GM10248 (cell line): ENCODE data around the gene S100P.

Experiments used
- CTCF ChIA-PET: fragments of 300-600 bp; sonication (Branson Sonifier 250); formaldehyde crosslinking; extraction: SDS; loops from one replicate; lab custom pipeline; 2021; ENCODE audit warnings: antibody characterized with exemption; lab: Yijun Ruan, JAX
- POLR2A ChIA-PET: fragments of 350-650 bp; sonication (Branson Sonifier 250); formaldehyde crosslinking; extraction: SDS; loops from one replicate; lab custom pipeline; 2020; ENCODE audit warnings: antibody characterized with exemption; lab: Yijun Ruan, JAX
- DNase-seq: peaks from one replicate; pipeline ENCODE4 v3.0.0; 2012; ENCODE audit errors: extremely low spot score
- CTCF ChIP-seq: IDR thresholded peaks from 2 replicates; pipeline ENCODE4 v1.5.1; 2012; ENCODE audit warnings: mild to moderate bottlenecking, low read depth; ENCODE audit errors: extremely low read depth, missing control alignments, control extremely low read depth

S100P gene

GRCh38 chr4:6706173-6706572 lies 12.5 kb downstream of the S100P start:
- ChIA-PET POLR2A (no interaction called here), CTCF (interaction anchor here (0.7 to 2.8 kb wide), 6 partner anchors 10 to 365 kb away, joined by 3 to 12 read pairs (median 5); partner anchors contain the start of genes BLOC1S4 and MAN2B2)
- no peak for TF ChIP-seq CTCF
- no peak for DNase-seq

- no peak for TF ChIP-seq CTCF
- POLR2A ChIA-PET = interaction anchor here (1.1 kb wide), 1 partner anchor 35 kb away, joined by 3 read pairs; no protein-coding TSS in a partner anchor
- DNase-seq = peak; percentile 93
- CTCF ChIA-PET = interaction anchor here (0.9 to 2.9 kb wide), 7 partner anchors 10 to 393 kb away, joined by 3 to 12 read pairs (median 4); no protein-coding TSS in a partner anchor
These were observed 15.8 kb downstream of the S100P start, which contains the start of gene MRFAP1L1 for GRCh38 chr4:6709230-6710114. Gene MRFAP1L1 (minus strand): TSS chr4:6709865. CDS start chr4:6709629, 236 bp downstream.

GRCh38 chr4:6710282-6710681 lies 16.6 kb downstream of the S100P start:
- TF ChIP-seq CTCF = no peak
- ChIA-PET POLR2A (interaction anchor here (1.1 kb wide), 1 partner anchor 36 kb away, joined by 3 read pairs; no protein-coding TSS in a partner anchor), CTCF (interaction anchor here (0.9 to 2.9 kb wide), 4 partner anchors 10 to 392 kb away, joined by 3 to 12 read pairs (median 6); no protein-coding TSS in a partner anchor)
- DNase-seq = peak; percentile 10

- ChIA-PET CTCF (interaction anchor here (1.4 kb wide), 2 partner anchors 9 to 163 kb away, joined by 4 read pairs; no protein-coding TSS in a partner anchor), POLR2A (no interaction called here)
- DNase-seq = no peak
- TF ChIP-seq CTCF = no peak
These were observed 17.3 kb downstream of the S100P start for GRCh38 chr4:6710996-6711395.

- CTCF ChIA-PET = interaction anchor here (1.0 to 6.1 kb wide), 4 partner anchors 19 to 356 kb away, joined by 3 to 190 read pairs (median 6); no protein-coding TSS in a partner anchor
These were observed 21.3 kb downstream of the S100P start for GRCh38 chr4:6714954-6715353.

GRCh38 chr4:6715704-6716017 lies 22.0 kb downstream of the S100P start:
- ChIA-PET POLR2A (no interaction called here), CTCF (interaction anchor here (0.6 to 6.1 kb wide), 2 partner anchors 9 to 160 kb away, joined by 3 to 190 read pairs; no protein-coding TSS in a partner anchor)
- TF ChIP-seq CTCF = no peak
- no peak for DNase-seq

More at GRCh38 chr4:6714954-6715353, 21.3 kb downstream of the S100P start:
- no peak for TF ChIP-seq CTCF
- POLR2A ChIA-PET = no interaction called here
- no peak for DNase-seq
